Parathyroid adenoma (tissue), 2 donors: Measurements from ENCODE around the gene TENM3.

ENCODE experiments used
- H2AFZ ChIP-seq: fragments of 300-600 bp; sonication (generic); one replicate; pipeline ENCODE4 v1.7.0; 2017; ENCODE audit warnings: antibody characterized with exemption, mild to moderate bottlenecking
- H3K27ac ChIP-seq: fragments of 300-600 bp; sonication (generic); one replicate; pipeline ENCODE4 v1.7.0; 2017
- H3K27me3 ChIP-seq: fragments of 300-600 bp; sonication (generic); one replicate; pipeline ENCODE4 v1.7.0; 2017; ENCODE audit warnings: low read length; ENCODE audit not compliant: control insufficient read depth, insufficient read depth
- H3K36me3 ChIP-seq: fragments of 300-600 bp; sonication (generic); one replicate; pipeline ENCODE4 v1.7.0; 2017; ENCODE audit warnings: low read length; ENCODE audit not compliant: control insufficient read depth, insufficient read depth
- H3K4me1 ChIP-seq: fragments of 300-600 bp; sonication (generic); one replicate; pipeline ENCODE4 v1.7.0; 2017; ENCODE audit warnings: control low read depth
- H3K4me2 ChIP-seq: fragments of 300-600 bp; sonication (generic); one replicate; pipeline ENCODE4 v1.7.0; 2017; ENCODE audit warnings: low read length
- H3K4me3 ChIP-seq: fragments of 300-600 bp; sonication (generic); one replicate; pipeline ENCODE4 v1.7.0; 2017; ENCODE audit warnings: low read depth, low read length
- H3K79me2 ChIP-seq: fragments of 300-600 bp; sonication (generic); one replicate; pipeline ENCODE4 v1.7.0; 2017; ENCODE audit warnings: control low read depth
- H3K9ac ChIP-seq: fragments of 300-600 bp; sonication (generic); one replicate; pipeline ENCODE4 v1.7.0; 2017; ENCODE audit warnings: mild to moderate bottlenecking
- H3K9me3 ChIP-seq: fragments of 300-600 bp; sonication (generic); one replicate; pipeline ENCODE4 v1.7.0; 2017; ENCODE audit warnings: low read length; ENCODE audit not compliant: control insufficient read depth
- CTCF ChIP-seq: fragments of 300-600 bp; sonication (generic); IDR thresholded peaks from one replicate; pipeline ENCODE4 v1.7.0; 2017; ENCODE audit warnings: antibody characterized with exemption, mild to moderate bottlenecking
- donor health status: primary hyperparathyroidism.

TENM3 gene

DNA sequence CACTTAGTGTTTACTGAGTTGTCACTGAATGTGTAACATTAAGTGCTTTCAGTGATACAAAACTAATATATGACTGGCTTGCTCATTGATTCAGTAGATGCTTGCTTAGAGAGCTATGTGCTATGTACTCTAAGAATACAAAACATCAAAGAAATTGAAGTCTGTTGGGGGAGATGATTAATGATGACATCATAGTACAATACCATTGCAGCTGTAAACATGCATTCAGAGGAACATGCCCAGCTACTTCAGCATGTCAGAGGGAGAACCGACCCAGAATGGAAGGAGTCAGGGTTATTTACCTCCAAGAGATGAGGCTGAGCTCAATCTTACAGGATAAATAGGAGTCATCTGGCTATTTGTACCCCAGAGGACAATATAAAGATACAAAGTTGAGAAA is 290.8 kb downstream of the TENM3 start:
- Histone ChIP-seq H3K36me3 (no peaks in the 10 kb centered on the region), H3K27ac (no peak overlapping the region), H3K79me2 (no peaks in the 10 kb centered on the region), H3K9me3 (no peaks in the 10 kb centered on the region), H3K4me1 (no peaks in the 10 kb centered on the region), H2AFZ (no peak overlapping the region), H3K27me3 (no peaks in the 10 kb centered on the region), H3K9ac (no peak overlapping the region), H3K4me2 (no peak overlapping the region), H3K4me3 (no peak overlapping the region)
- no peak for TF ChIP-seq CTCF

GRCh38 chr4:182536221-182536811 is 293.1 kb downstream of the TENM3 start:
- Histone ChIP-seq H3K9ac (no peak overlapping the region), H3K27ac (no peak overlapping the region), H3K27me3 (no peaks in the 10 kb centered on the region), H3K4me3 (no peak overlapping the region), H3K9me3 (no peaks in the 10 kb centered on the region), H3K4me1 (no peaks in the 10 kb centered on the region), H3K79me2 (no peaks in the 10 kb centered on the region), H3K4me2 (no peak overlapping the region), H2AFZ (no peak overlapping the region), H3K36me3 (no peaks in the 10 kb centered on the region)
- no peak for TF ChIP-seq CTCF

- TF ChIP-seq CTCF, result no peak
- H3K4me1 ChIP-seq, result no peaks in the 10 kb centered on the region
- H3K36me3 ChIP-seq, result no peaks in the 10 kb centered on the region
- no peak overlapping the region for H2AFZ ChIP-seq
- no peak overlapping the region for H3K9ac ChIP-seq
- no peak overlapping the region for H3K4me2 ChIP-seq
- H3K79me2 ChIP-seq, result no peaks in the 10 kb centered on the region
- H3K27me3 ChIP-seq, result no peaks in the 10 kb centered on the region
- no peak overlapping the region for H3K27ac ChIP-seq
- H3K4me3 ChIP-seq, result no peak overlapping the region
- no peaks in the 10 kb centered on the region for H3K9me3 ChIP-seq
Measured at GRCh38 chr4:182537031-182537795, 294.0 kb downstream of the TENM3 start.

GRCh38 chr4:182538031-182538430 is 294.8 kb downstream of the TENM3 start:
- no peaks in the 10 kb centered on the region for H3K4me1 ChIP-seq
- no peaks in the 10 kb centered on the region for H3K9me3 ChIP-seq
- H3K4me2 ChIP-seq, result no peak overlapping the region
- no peak overlapping the region for H3K4me3 ChIP-seq
- H3K27ac ChIP-seq, result no peak overlapping the region
- H3K27me3 ChIP-seq, result no peaks in the 10 kb centered on the region
- H3K9ac ChIP-seq, result no peak overlapping the region
- H3K79me2 ChIP-seq, result no peaks in the 10 kb centered on the region
- no peak overlapping the region for H2AFZ ChIP-seq
- no peaks in the 10 kb centered on the region for H3K36me3 ChIP-seq
- no peak for TF ChIP-seq CTCF

DNA sequence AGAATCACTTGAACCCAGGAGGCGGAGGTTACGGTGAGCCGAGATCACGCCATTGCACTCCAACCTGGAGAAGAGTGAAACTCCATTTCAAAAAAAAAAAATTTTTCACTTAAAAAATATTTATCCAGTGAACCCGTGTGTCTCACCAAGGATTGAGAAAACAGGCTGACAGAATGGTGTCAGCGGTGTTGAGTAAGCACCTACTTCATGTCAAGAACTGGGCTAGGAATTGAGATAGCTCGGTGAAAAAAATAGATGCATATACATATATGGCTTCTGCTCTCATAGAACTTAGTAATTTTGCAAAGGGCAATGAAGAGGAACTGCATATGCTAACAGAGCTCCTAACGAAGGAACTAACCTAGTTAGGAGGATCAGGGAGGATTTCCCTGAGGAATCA is 297.3 kb downstream of the TENM3 start:
- Histone ChIP-seq H3K9me3 (no peaks in the 10 kb centered on the region), H3K4me2 (no peak overlapping the region), H3K27me3 (no peaks in the 10 kb centered on the region), H3K79me2 (no peaks in the 10 kb centered on the region), H3K4me1 (no peaks in the 10 kb centered on the region), H3K27ac (no peak overlapping the region), H3K36me3 (no peaks in the 10 kb centered on the region), H3K9ac (no peak overlapping the region), H3K4me3 (no peak overlapping the region), H2AFZ (no peak overlapping the region)
- TF ChIP-seq CTCF, result no peak
